GM23338 (cell line): Measurements from ENCODE around the gene GNB1L. TPM values are rescaled to one million over a fixed set of nuclear protein-coding genes. Genes with fewer than 3 reads are reported as not detected.

Experiments used
- ATAC-seq: fragments of 200-7000 bp; cut with Tn5 transposase; 3 replicates; pipeline ENCODE4 v1.9.1; 2020
- DNase-seq: peaks from one replicate; pipeline ENCODE4 v3.0.0-alpha.2; 2015; ENCODE audit warnings: low spot score
- H2AFZ ChIP-seq: fragments of 200-600 bp; sonication (generic); 2 replicates; pipeline ENCODE4 v1.8.0; 2016; ENCODE audit warnings: antibody characterized with exemption, mild to moderate bottlenecking, moderate library complexity
- H3F3A ChIP-seq: fragments of 200-600 bp; sonication (generic); replicated peaks from 2 replicates; pipeline ENCODE4 v1.8.0; 2017; ENCODE audit warnings: antibody characterized with exemption, mixed run types, low read depth
- H3K27ac ChIP-seq: fragments of 200-600 bp; sonication (generic); 2 replicates; pipeline ENCODE4 v1.6.1; 2016; ENCODE audit warnings: low read depth
- H3K27me3 ChIP-seq: fragments of 200-600 bp; sonication (generic); 2 replicates; pipeline ENCODE4 v1.8.0; 2016; ENCODE audit warnings: mild to moderate bottlenecking, mixed run types, moderate library complexity; ENCODE audit not compliant: insufficient read depth
- H3K36me3 ChIP-seq: fragments of 200-600 bp; sonication (generic); 2 replicates; pipeline ENCODE4 v1.8.0; 2016; ENCODE audit warnings: mild to moderate bottlenecking; ENCODE audit not compliant: insufficient read depth
- H3K4me1 ChIP-seq: fragments of 200-600 bp; sonication (generic); 2 replicates; pipeline ENCODE4 v1.8.0; 2016; ENCODE audit warnings: mild to moderate bottlenecking, moderate library complexity; ENCODE audit not compliant: insufficient read depth
- H3K4me2 ChIP-seq: fragments of 200-600 bp; sonication (generic); 2 replicates; pipeline ENCODE4 v1.7.1; 2017; ENCODE audit warnings: mixed run types
- H3K4me3 ChIP-seq: fragments of 200-600 bp; sonication (generic); 2 replicates; pipeline ENCODE4 v1.6.1; 2016; ENCODE audit warnings: mixed run types
- H3K79me2 ChIP-seq: fragments of 200-600 bp; sonication (generic); replicated peaks from 2 replicates; pipeline ENCODE4 v1.8.0; 2017; ENCODE audit warnings: mild to moderate bottlenecking; ENCODE audit not compliant: insufficient read depth
- H3K9me2 ChIP-seq: fragments of 200-600 bp; sonication (generic); 2 replicates; pipeline ENCODE4 v1.8.0; 2017; ENCODE audit not compliant: insufficient read depth
- H4K20me1 ChIP-seq: fragments of 200-600 bp; sonication (generic); replicated peaks from 2 replicates; pipeline ENCODE4 v1.8.0; 2017; ENCODE audit warnings: mild to moderate bottlenecking; ENCODE audit not compliant: insufficient read depth
- H3K27ac Mint-ChIP-seq: 2 replicates; pipeline ENCODE4 v1.8.0; 2020; ENCODE audit warnings: inconsistent platforms, mild to moderate bottlenecking, moderate library complexity, mixed read lengths
- H3K27me3 Mint-ChIP-seq: 3 replicates; pipeline ENCODE4 v1.8.0; 2022; ENCODE audit warnings: low read depth, mild to moderate bottlenecking, moderate library complexity, mixed read lengths, inconsistent platforms; ENCODE audit not compliant: insufficient read depth, poor library complexity
- H3K36me3 Mint-ChIP-seq: 3 replicates; pipeline ENCODE4 v1.8.0; 2021; ENCODE audit warnings: low read depth, mild to moderate bottlenecking, inconsistent platforms, moderate library complexity, mixed read lengths
- H3K4me1 Mint-ChIP-seq: 3 replicates; pipeline ENCODE4 v1.8.0; 2020; ENCODE audit warnings: mild to moderate bottlenecking, inconsistent platforms, mixed read lengths
- H3K4me3 Mint-ChIP-seq: 3 replicates; pipeline ENCODE4 v1.8.0; 2021; ENCODE audit warnings: moderate library complexity, mild to moderate bottlenecking, inconsistent platforms, mixed read lengths
- H3K9me3 Mint-ChIP-seq: 3 replicates; pipeline ENCODE4 v1.8.0; 2020; ENCODE audit warnings: moderate library complexity, mild to moderate bottlenecking, inconsistent platforms, mixed read lengths
- CREB1 ChIP-seq: fragments of 250-450 bp; sonication (Bioruptor Pico); IDR thresholded peaks from 2 replicates; pipeline ENCODE4 v1.5.0; 2020; ENCODE audit warnings: low read depth, mild to moderate bottlenecking, moderate library complexity
- EZH2 ChIP-seq: fragments of 200-600 bp; sonication (generic); IDR thresholded peaks from one replicate; pipeline ENCODE4 v1.8.0; 2017; ENCODE audit warnings: antibody characterized with exemption, mild to moderate bottlenecking, low read depth; ENCODE audit not compliant: unreplicated experiment
- EZH2phosphoT487 ChIP-seq: fragments of 200-600 bp; sonication (generic); IDR thresholded peaks from one replicate; pipeline ENCODE4 v1.8.1; 2018; ENCODE audit warnings: antibody characterized with exemption; ENCODE audit not compliant: unreplicated experiment
- JUNB ChIP-seq: IDR thresholded peaks from one replicate; pipeline ENCODE4 v1.6.1; 2016; ENCODE audit warnings: antibody characterized with exemption; ENCODE audit not compliant: unreplicated experiment
- NANOG ChIP-seq: IDR thresholded peaks from 2 replicates; pipeline ENCODE4 v1.6.1; 2016; ENCODE audit warnings: antibody characterized with exemption, borderline replicate concordance
- POLR2AphosphoS5 ChIP-seq: IDR thresholded peaks from 2 replicates; pipeline ENCODE4 v1.6.1; 2016; ENCODE audit warnings: antibody characterized with exemption, low read depth
- STAT1 ChIP-seq: IDR thresholded peaks from one replicate; pipeline ENCODE4 v1.6.1; 2016; ENCODE audit warnings: antibody characterized with exemption; ENCODE audit not compliant: unreplicated experiment
- ZNF114 ChIP-seq: fragments of 250-450 bp; sonication (Bioruptor Pico); IDR thresholded peaks from 2 replicates; pipeline ENCODE4 v1.5.0; 2020; ENCODE audit warnings: mild to moderate bottlenecking, moderate library complexity
- ZNF331 ChIP-seq: fragments of 250-450 bp; sonication (Bioruptor Pico); IDR thresholded peaks from 2 replicates; pipeline ENCODE4 v1.5.0; 2020; ENCODE audit warnings: low read depth, mild to moderate bottlenecking, moderate library complexity
- polyA plus RNA-seq: library from polyadenylated mRNA; unstranded; fragments of >200 nt; fragmentation: Nextera tagmentation; extraction: Ambion mirVana; gene quantifications from 2 replicates; pipeline ENCODE4 v1.2.1, GENCODE V29; 2016
- total RNA-seq: library from RNA; depleted of rRNA; stranded (reverse); fragments of >200 nt; shearing (Covaris generic); gene quantifications from 2 replicates; pipeline ENCODE4 v1.2.3, GENCODE V29; 2014
- TF ChIP-seq, protein P1 (sequence below): IDR thresholded peaks from one replicate; pipeline ENCODE4 v1.6.1; 2018; ENCODE audit warnings: antibody characterized with exemption; ENCODE audit not compliant: unreplicated experiment
- TF ChIP-seq, protein P2 (sequence below): fragments of 250-450 bp; sonication (Bioruptor Pico); IDR thresholded peaks from 2 replicates; pipeline ENCODE4 v1.5.0; 2020; ENCODE audit warnings: mild to moderate bottlenecking, moderate library complexity
- TF ChIP-seq, protein P3 (sequence below): IDR thresholded peaks from 2 replicates; pipeline ENCODE4 v1.6.1; 2016; ENCODE audit warnings: antibody characterized with exemption
- TF ChIP-seq, protein P4 (sequence below), 2 experiments: fragments of 200-600 bp in 1 of 2; sonication (generic) in 1 of 2; conservative IDR thresholded peaks; 2 replicates each; pipeline versions ENCODE4 v1.5.1 to v1.6.1; 2016 to 2017; ENCODE audit warnings: antibody characterized with exemption in 2 of 2, low read depth in 2 of 2, mild to moderate bottlenecking in 2 of 2, moderate library complexity in 1 of 2

GNB1L gene
- total and polyA plus RNA-seq, 2 experiments from 2014 or later = 15.2 to 27.8 TPM

DNA sequence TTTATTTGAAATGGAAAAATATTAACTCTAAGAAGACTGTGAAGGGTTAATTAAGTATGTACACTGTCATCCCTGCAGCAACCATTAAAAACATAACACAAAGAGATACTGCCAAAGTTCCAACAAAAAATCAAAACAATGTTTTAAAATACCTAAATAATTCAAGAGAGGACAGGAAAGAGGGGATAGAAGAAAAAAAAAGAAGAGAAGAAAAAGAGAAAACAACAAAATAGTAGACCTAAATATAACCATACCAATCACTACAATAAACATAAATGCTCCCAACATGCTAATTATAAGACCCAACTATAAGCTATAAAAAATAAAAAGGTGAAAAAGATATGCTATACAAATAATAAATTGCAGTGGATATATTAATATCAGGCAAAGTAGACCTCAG, 20.1 kb downstream of the GNB1L start:
- Histone ChIP-seq H2AFZ (no peak overlapping the region), H3K79me2 (no peaks in the 10 kb centered on the region), H3K4me3 (no peak overlapping the region), H3K9me2 (no peaks in the 10 kb centered on the region), H3K36me3 (no peaks in the 10 kb centered on the region), H3K27me3 (no peaks in the 10 kb centered on the region), H4K20me1 (no peaks in the 10 kb centered on the region; the same call in 1 of the 2 replicates), H3K4me2 (no peak overlapping the region), H3F3A (no peaks in the 10 kb centered on the region), H3K27ac (no peak overlapping the region), H3K4me1 (no peaks in the 10 kb centered on the region)
- Mint-ChIP-seq H3K4me1 (no peaks in the 10 kb centered on the region), H3K36me3 (no peaks in the 10 kb centered on the region), H3K27me3 (no peaks in the 10 kb centered on the region), H3K27ac (no peak overlapping the region), H3K4me3 (no peak overlapping the region), H3K9me3 (no peaks in the 10 kb centered on the region)
- no peak for TF ChIP-seq ZNF114 (CRISPR knock-in tag)
- TF ChIP-seq, protein P1, sequence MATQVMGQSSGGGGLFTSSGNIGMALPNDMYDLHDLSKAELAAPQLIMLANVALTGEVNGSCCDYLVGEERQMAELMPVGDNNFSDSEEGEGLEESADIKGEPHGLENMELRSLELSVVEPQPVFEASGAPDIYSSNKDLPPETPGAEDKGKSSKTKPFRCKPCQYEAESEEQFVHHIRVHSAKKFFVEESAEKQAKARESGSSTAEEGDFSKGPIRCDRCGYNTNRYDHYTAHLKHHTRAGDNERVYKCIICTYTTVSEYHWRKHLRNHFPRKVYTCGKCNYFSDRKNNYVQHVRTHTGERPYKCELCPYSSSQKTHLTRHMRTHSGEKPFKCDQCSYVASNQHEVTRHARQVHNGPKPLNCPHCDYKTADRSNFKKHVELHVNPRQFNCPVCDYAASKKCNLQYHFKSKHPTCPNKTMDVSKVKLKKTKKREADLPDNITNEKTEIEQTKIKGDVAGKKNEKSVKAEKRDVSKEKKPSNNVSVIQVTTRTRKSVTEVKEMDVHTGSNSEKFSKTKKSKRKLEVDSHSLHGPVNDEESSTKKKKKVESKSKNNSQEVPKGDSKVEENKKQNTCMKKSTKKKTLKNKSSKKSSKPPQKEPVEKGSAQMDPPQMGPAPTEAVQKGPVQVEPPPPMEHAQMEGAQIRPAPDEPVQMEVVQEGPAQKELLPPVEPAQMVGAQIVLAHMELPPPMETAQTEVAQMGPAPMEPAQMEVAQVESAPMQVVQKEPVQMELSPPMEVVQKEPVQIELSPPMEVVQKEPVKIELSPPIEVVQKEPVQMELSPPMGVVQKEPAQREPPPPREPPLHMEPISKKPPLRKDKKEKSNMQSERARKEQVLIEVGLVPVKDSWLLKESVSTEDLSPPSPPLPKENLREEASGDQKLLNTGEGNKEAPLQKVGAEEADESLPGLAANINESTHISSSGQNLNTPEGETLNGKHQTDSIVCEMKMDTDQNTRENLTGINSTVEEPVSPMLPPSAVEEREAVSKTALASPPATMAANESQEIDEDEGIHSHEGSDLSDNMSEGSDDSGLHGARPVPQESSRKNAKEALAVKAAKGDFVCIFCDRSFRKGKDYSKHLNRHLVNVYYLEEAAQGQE = no peak
- no peak for TF ChIP-seq EZH2
- no peak for TF ChIP-seq JUNB
- TF ChIP-seq NANOG = no peak
- TF ChIP-seq, protein P2, sequence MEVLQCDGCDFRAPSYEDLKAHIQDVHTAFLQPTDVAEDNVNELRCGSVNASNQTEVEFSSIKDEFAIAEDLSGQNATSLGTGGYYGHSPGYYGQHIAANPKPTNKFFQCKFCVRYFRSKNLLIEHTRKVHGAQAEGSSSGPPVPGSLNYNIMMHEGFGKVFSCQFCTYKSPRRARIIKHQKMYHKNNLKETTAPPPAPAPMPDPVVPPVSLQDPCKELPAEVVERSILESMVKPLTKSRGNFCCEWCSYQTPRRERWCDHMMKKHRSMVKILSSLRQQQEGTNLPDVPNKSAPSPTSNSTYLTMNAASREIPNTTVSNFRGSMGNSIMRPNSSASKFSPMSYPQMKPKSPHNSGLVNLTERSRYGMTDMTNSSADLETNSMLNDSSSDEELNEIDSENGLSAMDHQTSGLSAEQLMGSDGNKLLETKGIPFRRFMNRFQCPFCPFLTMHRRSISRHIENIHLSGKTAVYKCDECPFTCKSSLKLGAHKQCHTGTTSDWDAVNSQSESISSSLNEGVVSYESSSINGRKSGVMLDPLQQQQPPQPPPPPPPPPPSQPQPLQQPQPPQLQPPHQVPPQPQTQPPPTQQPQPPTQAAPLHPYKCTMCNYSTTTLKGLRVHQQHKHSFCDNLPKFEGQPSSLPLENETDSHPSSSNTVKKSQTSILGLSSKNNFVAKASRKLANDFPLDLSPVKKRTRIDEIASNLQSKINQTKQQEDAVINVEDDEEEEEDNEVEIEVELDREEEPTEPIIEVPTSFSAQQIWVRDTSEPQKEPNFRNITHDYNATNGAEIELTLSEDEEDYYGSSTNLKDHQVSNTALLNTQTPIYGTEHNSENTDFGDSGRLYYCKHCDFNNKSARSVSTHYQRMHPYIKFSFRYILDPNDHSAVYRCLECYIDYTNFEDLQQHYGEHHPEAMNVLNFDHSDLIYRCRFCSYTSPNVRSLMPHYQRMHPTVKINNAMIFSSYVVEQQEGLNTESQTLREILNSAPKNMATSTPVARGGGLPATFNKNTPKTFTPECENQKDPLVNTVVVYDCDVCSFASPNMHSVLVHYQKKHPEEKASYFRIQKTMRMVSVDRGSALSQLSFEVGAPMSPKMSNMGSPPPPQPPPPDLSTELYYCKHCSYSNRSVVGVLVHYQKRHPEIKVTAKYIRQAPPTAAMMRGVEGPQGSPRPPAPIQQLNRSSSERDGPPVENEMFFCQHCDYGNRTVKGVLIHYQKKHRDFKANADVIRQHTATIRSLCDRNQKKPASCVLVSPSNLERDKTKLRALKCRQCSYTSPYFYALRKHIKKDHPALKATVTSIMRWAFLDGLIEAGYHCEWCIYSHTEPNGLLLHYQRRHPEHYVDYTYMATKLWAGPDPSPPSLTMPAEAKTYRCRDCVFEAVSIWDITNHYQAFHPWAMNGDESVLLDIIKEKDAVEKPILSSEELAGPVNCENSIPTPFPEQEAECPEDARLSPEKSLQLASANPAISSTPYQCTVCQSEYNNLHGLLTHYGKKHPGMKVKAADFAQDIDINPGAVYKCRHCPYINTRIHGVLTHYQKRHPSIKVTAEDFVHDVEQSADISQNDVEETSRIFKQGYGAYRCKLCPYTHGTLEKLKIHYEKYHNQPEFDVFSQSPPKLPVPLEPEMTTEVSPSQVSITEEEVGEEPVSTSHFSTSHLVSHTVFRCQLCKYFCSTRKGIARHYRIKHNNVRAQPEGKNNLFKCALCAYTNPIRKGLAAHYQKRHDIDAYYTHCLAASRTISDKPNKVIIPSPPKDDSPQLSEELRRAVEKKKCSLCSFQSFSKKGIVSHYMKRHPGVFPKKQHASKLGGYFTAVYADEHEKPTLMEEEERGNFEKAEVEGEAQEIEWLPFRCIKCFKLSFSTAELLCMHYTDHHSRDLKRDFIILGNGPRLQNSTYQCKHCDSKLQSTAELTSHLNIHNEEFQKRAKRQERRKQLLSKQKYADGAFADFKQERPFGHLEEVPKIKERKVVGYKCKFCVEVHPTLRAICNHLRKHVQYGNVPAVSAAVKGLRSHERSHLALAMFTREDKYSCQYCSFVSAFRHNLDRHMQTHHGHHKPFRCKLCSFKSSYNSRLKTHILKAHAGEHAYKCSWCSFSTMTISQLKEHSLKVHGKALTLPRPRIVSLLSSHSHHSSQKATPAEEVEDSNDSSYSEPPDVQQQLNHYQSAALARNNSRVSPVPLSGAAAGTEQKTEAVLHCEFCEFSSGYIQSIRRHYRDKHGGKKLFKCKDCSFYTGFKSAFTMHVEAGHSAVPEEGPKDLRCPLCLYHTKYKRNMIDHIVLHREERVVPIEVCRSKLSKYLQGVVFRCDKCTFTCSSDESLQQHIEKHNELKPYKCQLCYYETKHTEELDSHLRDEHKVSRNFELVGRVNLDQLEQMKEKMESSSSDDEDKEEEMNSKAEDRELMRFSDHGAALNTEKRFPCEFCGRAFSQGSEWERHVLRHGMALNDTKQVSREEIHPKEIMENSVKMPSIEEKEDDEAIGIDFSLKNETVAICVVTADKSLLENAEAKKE (CRISPR knock-in tag) = no peak
- TF ChIP-seq CREB1 (CRISPR knock-in tag) = no peak
- TF ChIP-seq, protein P3, sequence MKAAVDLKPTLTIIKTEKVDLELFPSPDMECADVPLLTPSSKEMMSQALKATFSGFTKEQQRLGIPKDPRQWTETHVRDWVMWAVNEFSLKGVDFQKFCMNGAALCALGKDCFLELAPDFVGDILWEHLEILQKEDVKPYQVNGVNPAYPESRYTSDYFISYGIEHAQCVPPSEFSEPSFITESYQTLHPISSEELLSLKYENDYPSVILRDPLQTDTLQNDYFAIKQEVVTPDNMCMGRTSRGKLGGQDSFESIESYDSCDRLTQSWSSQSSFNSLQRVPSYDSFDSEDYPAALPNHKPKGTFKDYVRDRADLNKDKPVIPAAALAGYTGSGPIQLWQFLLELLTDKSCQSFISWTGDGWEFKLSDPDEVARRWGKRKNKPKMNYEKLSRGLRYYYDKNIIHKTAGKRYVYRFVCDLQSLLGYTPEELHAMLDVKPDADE = no peak
- TF ChIP-seq, protein P4, sequence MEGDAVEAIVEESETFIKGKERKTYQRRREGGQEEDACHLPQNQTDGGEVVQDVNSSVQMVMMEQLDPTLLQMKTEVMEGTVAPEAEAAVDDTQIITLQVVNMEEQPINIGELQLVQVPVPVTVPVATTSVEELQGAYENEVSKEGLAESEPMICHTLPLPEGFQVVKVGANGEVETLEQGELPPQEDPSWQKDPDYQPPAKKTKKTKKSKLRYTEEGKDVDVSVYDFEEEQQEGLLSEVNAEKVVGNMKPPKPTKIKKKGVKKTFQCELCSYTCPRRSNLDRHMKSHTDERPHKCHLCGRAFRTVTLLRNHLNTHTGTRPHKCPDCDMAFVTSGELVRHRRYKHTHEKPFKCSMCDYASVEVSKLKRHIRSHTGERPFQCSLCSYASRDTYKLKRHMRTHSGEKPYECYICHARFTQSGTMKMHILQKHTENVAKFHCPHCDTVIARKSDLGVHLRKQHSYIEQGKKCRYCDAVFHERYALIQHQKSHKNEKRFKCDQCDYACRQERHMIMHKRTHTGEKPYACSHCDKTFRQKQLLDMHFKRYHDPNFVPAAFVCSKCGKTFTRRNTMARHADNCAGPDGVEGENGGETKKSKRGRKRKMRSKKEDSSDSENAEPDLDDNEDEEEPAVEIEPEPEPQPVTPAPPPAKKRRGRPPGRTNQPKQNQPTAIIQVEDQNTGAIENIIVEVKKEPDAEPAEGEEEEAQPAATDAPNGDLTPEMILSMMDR (conservative IDR thresholded peaks at IDR 0.05; ENCODE audit: low read depth in 2 of 2) = no peak
- no peak for TF ChIP-seq STAT1
- no peak for TF ChIP-seq ZNF331 (CRISPR knock-in tag)
- no peak for TF ChIP-seq EZH2phosphoT487
- no peak for TF ChIP-seq POLR2AphosphoS5
- DNase-seq = no peak
- no peak for ATAC-seq
